Mesothelial cell of epicardium (in vitro differentiated cells): ENCODE data around the gene NUDT13. TPM values are rescaled to one million over a fixed set of nuclear protein-coding genes. Genes with fewer than 3 reads are reported as not detected.

ENCODE experiments used
- DNase-seq, 2 experiments: peaks; one replicate each; pipeline ENCODE4 v3.0.0; 2021; ENCODE audit warnings: low spot score in 2 of 2; ENCODE audit not compliant: unreplicated experiment in 2 of 2
- H3K27ac Mint-ChIP-seq: 2 replicates; pipeline ENCODE4 v1.8.0; 2021; ENCODE audit warnings: mixed read lengths
- H3K27me3 Mint-ChIP-seq: 2 replicates; pipeline ENCODE4 v1.8.0; 2021; ENCODE audit warnings: low read depth, mixed read lengths
- H3K36me3 Mint-ChIP-seq: 2 replicates; pipeline ENCODE4 v1.8.0; 2021; ENCODE audit warnings: mixed read lengths
- H3K4me1 Mint-ChIP-seq: 2 replicates; pipeline ENCODE4 v1.8.0; 2021; ENCODE audit warnings: mixed read lengths
- H3K4me3 Mint-ChIP-seq: 2 replicates; pipeline ENCODE4 v1.8.0; 2021; ENCODE audit warnings: mild to moderate bottlenecking, moderate library complexity, mixed read lengths
- H3K9me3 Mint-ChIP-seq: 2 replicates; pipeline ENCODE4 v1.8.0; 2021; ENCODE audit warnings: mixed read lengths
- CTCF ChIP-seq: fragments of 200-600 bp; sonication (generic); IDR thresholded peaks from one replicate; pipeline ENCODE4 v1.5.0; 2021; ENCODE audit warnings: antibody characterized with exemption; ENCODE audit not compliant: unreplicated experiment
- total RNA-seq: library from RNA; stranded (reverse); gene quantifications from 3 replicates; pipeline ENCODE4 v1.2.1, GENCODE V29; 2021

The NUDT13 gene
- total RNA-seq, result 3.5 to 4.4 TPM (median 3.7 TPM) in 3 replicates

DNA sequence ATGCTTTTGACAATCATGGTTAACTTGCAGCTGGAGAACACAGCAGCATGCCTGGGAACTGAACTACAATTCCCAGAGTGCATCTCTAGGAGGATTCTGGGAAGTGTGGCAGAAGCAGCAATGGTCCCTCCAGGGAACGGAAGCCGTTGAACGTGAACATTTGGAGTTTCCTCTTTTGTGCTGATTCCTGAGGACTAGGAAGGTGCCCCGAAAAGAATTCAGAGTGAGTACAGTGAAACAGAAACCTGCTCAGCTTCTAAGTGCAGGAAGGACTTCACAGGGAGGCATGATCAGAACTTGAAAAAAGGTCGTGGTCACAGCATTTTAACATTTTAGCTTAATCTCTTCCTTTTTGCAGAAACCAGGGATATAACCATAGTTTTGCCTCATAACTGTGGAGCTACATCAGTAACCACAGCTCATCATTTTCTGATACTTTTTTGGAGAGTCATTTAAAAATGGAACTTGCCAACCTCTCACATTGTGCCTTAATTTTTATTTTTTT, at the start of gene NUDT13:
Gene NUDT13 (plus strand): TSS at position 111 of the 505 bp plus-strand sequence. CDS start 3,911 bp downstream, outside the sequence.
- Mint-ChIP-seq H3K27me3 (no peaks in the 10 kb centered on the region), H3K36me3 (peaks cover 18% of the 10 kb centered on the region), H3K9me3 (peaks cover 3% of the 10 kb centered on the region), H3K4me3 (peak within 1 kb of the TSS; percentile 87), H3K4me1 (peaks cover 6% of the 10 kb centered on the region), H3K27ac (peak within 1 kb of the TSS; percentile 97)
- DNase-seq, result peak in 1 of 2 experiments; percentile 53
- TF ChIP-seq CTCF, result no peak

DNA sequence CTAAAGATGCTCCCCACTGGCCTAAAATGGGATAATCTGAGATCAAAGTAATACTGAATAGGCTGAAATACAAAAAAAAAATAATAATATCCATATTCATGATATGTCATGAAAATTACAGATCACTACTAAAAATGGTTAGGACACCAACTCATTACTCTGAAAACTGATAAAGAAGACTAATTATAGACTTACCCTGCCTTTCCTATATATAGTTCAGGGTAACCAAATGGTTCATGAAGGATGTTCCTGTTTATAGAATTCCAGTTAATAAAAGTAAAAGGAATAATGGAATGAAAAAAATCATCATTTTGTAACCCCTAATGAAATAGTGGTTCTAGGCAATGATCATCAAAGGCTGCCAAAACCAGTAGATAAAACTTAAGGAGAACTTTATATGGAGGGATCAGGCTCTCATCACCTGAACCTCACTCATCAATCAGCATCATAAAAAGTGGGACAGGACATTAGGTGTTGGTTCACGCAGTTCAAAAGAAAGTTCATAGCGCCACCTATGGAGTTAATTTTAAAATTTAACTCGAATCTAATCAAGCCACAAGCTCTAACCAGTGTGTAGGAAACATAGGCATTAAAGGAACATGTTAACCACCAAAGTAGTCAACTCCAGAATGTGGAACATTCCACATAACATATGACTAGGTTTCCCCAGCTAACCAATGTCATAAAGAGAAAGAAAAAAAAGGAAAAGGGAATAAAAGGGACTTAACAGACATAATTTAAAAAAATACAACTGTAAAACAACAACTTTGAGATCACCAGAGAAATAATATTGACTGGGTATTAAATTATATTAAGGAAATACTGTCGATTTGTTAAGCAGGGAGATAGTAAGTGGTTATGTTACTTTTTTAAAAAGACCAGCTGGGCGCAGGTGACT, 49.3 kb upstream of the NUDT13 start:
- peaks cover 35% of the 10 kb centered on the region for H3K36me3 Mint-ChIP-seq
- H3K4me1 Mint-ChIP-seq, result no peaks in the 10 kb centered on the region
- H3K4me3 Mint-ChIP-seq, result no peak overlapping the region
- no peak for TF ChIP-seq CTCF
- H3K27me3 Mint-ChIP-seq, result no peaks in the 10 kb centered on the region
- DNase-seq, result no peak
- H3K9me3 Mint-ChIP-seq, result no peaks in the 10 kb centered on the region
- H3K27ac Mint-ChIP-seq, result peak overlapping the region; percentile 72

DNA sequence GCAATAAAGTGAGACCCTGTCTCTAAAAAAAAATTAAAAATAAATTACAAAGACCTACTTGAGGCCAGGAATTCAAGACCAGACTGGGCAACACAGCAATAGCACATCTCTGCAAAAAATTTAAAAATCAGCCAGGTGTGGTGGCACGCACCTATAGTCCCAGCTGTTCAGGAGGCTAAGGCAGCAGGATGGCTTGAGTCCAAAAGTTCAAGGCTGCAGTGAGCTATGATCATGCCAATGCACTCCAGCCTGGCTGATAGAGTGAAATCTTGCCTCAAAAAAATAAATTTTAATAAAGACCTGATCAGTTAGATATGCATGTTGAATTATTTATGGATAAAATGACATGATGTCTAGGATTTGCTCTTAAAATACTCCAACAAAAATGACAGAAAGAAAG, 48.5 kb upstream of the NUDT13 start:
- H3K27me3 Mint-ChIP-seq, result no peaks in the 10 kb centered on the region
- no peaks in the 10 kb centered on the region for H3K4me1 Mint-ChIP-seq
- no peak for DNase-seq
- no peaks in the 10 kb centered on the region for H3K9me3 Mint-ChIP-seq
- no peak for TF ChIP-seq CTCF
- H3K36me3 Mint-ChIP-seq, result peaks cover 34% of the 10 kb centered on the region
- H3K27ac Mint-ChIP-seq, result no peak overlapping the region
- no peak overlapping the region for H3K4me3 Mint-ChIP-seq

GRCh38 chr10:73065441-73065840, 44.8 kb upstream of the NUDT13 start:
- TF ChIP-seq CTCF, result no peak
- DNase-seq, result no peak
- Mint-ChIP-seq H3K27me3 (no peaks in the 10 kb centered on the region), H3K27ac (no peak overlapping the region), H3K36me3 (peaks cover 35% of the 10 kb centered on the region), H3K4me1 (no peaks in the 10 kb centered on the region), H3K4me3 (no peak overlapping the region), H3K9me3 (no peaks in the 10 kb centered on the region)

DNA sequence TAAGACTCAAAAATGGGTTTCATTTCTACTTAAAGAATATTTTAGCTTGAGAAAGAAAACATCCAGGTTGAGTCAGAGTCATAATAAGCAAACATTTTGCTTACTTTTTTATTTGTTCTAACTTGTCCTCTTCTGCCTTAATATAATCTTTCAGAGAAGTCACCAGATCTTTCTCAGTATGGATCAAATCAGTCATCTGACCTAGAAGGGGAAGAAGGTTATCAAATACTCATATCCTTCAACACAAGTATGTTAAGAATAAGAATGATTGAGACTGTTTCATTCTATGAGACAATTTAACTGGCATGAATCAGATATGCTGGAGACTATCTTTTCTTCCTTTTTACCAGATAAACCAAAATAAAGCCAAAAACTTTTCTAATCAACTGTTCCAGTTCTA, 36.6 kb upstream of the NUDT13 start:
- Mint-ChIP-seq H3K9me3 (no peaks in the 10 kb centered on the region), H3K4me3 (no peak overlapping the region), H3K36me3 (peaks cover 26% of the 10 kb centered on the region), H3K4me1 (peaks cover 11% of the 10 kb centered on the region), H3K27me3 (no peaks in the 10 kb centered on the region), H3K27ac (no peak overlapping the region)
- no peak for DNase-seq
- no peak for TF ChIP-seq CTCF
